Liver (tissue), 3 donors: ENCODE measurements around the gene ALDH7A1.

Experiments used
- ATF3 ChIP-seq: IDR thresholded peaks from 2 replicates; pipeline ENCODE4 v1.6.1; 2016; ENCODE audit warnings: antibody characterized with exemption
- EGR1 ChIP-seq, 2 donors: IDR thresholded peaks; 2 replicates each; pipeline ENCODE4 v1.6.1; 2016 to 2018; ENCODE audit warnings: antibody characterized with exemption in 2 of 2, low read depth in 2 of 2
- HNF4G ChIP-seq: IDR thresholded peaks from 2 replicates; pipeline ENCODE4 v1.6.1; 2016; ENCODE audit warnings: antibody characterized with exemption
- MAX ChIP-seq: IDR thresholded peaks from 2 replicates; pipeline ENCODE4 v1.6.1; 2016; ENCODE audit warnings: antibody characterized with exemption
- NR2F2 ChIP-seq: IDR thresholded peaks from 2 replicates; pipeline ENCODE4 v1.6.1; 2016; ENCODE audit warnings: antibody characterized with exemption
- RAD21 ChIP-seq, 2 donors: IDR thresholded peaks; 2 replicates each; pipeline ENCODE4 v1.6.1; 2016; ENCODE audit warnings: antibody characterized with exemption in 2 of 2, mild to moderate bottlenecking in 2 of 2
- REST ChIP-seq: IDR thresholded peaks from 2 replicates; pipeline ENCODE4 v1.6.1; 2016; ENCODE audit warnings: antibody characterized with exemption, mild to moderate bottlenecking
- SP1 ChIP-seq: IDR thresholded peaks from 2 replicates; pipeline ENCODE4 v1.6.1; 2018; ENCODE audit warnings: antibody characterized with exemption, mild to moderate bottlenecking
- YY1 ChIP-seq: IDR thresholded peaks from 2 replicates; pipeline ENCODE4 v1.6.1; 2016; ENCODE audit warnings: antibody characterized with exemption, mild to moderate bottlenecking
- TF ChIP-seq, protein P1 (sequence below): fragments of 150-350 bp; IDR thresholded peaks from 2 replicates; pipeline ENCODE4 v1.5.1; 2017; ENCODE audit warnings: improper control_type of control experiment, low read depth, low read length; ENCODE audit not compliant: missing input control
- TF ChIP-seq, protein P2 (sequence below): IDR thresholded peaks from 2 replicates; pipeline ENCODE4 v1.6.1; 2016; ENCODE audit warnings: antibody characterized with exemption
- donor health status: healthy.
- donor health status: healthy.

DNA sequence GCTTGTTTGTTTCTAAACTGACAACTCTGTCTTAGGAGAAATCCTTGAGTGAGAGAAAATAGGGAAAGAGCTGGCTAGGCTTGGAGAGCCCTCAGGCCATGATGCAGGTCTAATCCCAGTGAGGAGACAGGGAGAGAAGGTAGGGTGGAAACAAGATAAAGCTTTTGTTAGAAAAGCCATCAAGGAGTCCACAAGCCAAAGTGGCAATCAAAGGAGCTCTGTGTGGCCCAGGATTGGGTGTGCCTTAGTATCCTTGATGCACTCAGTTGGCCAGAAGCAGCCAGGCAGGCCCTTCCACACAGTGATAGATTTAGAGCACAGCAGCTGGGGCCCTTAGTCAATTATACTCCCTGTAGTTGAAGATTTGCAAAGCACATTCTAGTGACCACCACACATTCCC lies 73.9 kb downstream of the ALDH7A1 start:
- TF ChIP-seq, protein P1, sequence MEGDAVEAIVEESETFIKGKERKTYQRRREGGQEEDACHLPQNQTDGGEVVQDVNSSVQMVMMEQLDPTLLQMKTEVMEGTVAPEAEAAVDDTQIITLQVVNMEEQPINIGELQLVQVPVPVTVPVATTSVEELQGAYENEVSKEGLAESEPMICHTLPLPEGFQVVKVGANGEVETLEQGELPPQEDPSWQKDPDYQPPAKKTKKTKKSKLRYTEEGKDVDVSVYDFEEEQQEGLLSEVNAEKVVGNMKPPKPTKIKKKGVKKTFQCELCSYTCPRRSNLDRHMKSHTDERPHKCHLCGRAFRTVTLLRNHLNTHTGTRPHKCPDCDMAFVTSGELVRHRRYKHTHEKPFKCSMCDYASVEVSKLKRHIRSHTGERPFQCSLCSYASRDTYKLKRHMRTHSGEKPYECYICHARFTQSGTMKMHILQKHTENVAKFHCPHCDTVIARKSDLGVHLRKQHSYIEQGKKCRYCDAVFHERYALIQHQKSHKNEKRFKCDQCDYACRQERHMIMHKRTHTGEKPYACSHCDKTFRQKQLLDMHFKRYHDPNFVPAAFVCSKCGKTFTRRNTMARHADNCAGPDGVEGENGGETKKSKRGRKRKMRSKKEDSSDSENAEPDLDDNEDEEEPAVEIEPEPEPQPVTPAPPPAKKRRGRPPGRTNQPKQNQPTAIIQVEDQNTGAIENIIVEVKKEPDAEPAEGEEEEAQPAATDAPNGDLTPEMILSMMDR: no peak
- TF ChIP-seq RAD21 (IDR thresholded peaks at IDR 0.05): no peak
- TF ChIP-seq MAX: no peak
- no peak for TF ChIP-seq YY1
- no peak for TF ChIP-seq EGR1 (IDR thresholded peaks at IDR 0.05; ENCODE audit: low read depth in 2 of 2)
- TF ChIP-seq SP1: no peak
- no peak for TF ChIP-seq NR2F2
- TF ChIP-seq, protein P2, sequence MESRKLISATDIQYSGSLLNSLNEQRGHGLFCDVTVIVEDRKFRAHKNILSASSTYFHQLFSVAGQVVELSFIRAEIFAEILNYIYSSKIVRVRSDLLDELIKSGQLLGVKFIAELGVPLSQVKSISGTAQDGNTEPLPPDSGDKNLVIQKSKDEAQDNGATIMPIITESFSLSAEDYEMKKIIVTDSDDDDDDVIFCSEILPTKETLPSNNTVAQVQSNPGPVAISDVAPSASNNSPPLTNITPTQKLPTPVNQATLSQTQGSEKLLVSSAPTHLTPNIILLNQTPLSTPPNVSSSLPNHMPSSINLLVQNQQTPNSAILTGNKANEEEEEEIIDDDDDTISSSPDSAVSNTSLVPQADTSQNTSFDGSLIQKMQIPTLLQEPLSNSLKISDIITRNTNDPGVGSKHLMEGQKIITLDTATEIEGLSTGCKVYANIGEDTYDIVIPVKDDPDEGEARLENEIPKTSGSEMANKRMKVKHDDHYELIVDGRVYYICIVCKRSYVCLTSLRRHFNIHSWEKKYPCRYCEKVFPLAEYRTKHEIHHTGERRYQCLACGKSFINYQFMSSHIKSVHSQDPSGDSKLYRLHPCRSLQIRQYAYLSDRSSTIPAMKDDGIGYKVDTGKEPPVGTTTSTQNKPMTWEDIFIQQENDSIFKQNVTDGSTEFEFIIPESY: no peak
- no peak for TF ChIP-seq ATF3
- no peak for TF ChIP-seq HNF4G
- TF ChIP-seq REST: no peak
